Activated CD4-positive, CD25-positive, alpha-beta regulatory T cell treated with anti-CD3 and anti-CD28 coated beads, Interleukin-2, amount 50 U/mL, for 24 hours (primary cell): ENCODE data around the gene FHIT.

ENCODE experiments used
- ATAC-seq, 2 donors: fragments of 150-1000 bp; cut with Tn5 transposase; one replicate each; pipeline ENCODE4 v1.10.0; 2021; ENCODE audit warnings: mild to moderate bottlenecking in 1 of 2, moderate library complexity in 1 of 2

The FHIT gene

GRCh38 chr3:60250810-60251209 is 1000.4 kb downstream of the FHIT start:
- ATAC-seq = no peak

GRCh38 chr3:60250206-60250605 is 1001.0 kb downstream of the FHIT start:
- ATAC-seq = no peak

GRCh38 chr3:60246361-60246760 is 1004.9 kb downstream of the FHIT start:
- no peak for ATAC-seq

GRCh38 chr3:60243456-60243855 is 1007.8 kb downstream of the FHIT start:
- no peak for ATAC-seq

GRCh38 chr3:60240492-60240891 is 1010.8 kb downstream of the FHIT start:
- ATAC-seq = no peak

GRCh38 chr3:60238550-60238949 is 1012.7 kb downstream of the FHIT start:
- no peak for ATAC-seq

GRCh38 chr3:60229502-60229901 is 1021.8 kb downstream of the FHIT start:
- no peak for ATAC-seq

GRCh38 chr3:60228823-60229222 is 1022.4 kb downstream of the FHIT start:
- ATAC-seq = peak in 1 of 2 donors; percentile 17

GRCh38 chr3:60226912-60227311 is 1024.3 kb downstream of the FHIT start:
- ATAC-seq = no peak

GRCh38 chr3:60225848-60226247 is 1025.4 kb downstream of the FHIT start:
- no peak for ATAC-seq

GRCh38 chr3:60220768-60221167 is 1030.5 kb downstream of the FHIT start:
- no peak for ATAC-seq

- ATAC-seq = no peak
Observed at GRCh38 chr3:60219501-60219900, 1031.8 kb downstream of the FHIT start.

- ATAC-seq = no peak
Observed at GRCh38 chr3:60217156-60217911, 1033.9 kb downstream of the FHIT start.

- no peak for ATAC-seq
Observed at GRCh38 chr3:60216462-60217075, 1034.7 kb downstream of the FHIT start.

GRCh38 chr3:60215946-60216345 is 1035.3 kb downstream of the FHIT start:
- ATAC-seq = no peak

GRCh38 chr3:60207905-60208304 is 1043.3 kb downstream of the FHIT start:
- no peak for ATAC-seq

- ATAC-seq = no peak
Observed at GRCh38 chr3:60206206-60206605, 1045.0 kb downstream of the FHIT start.

GRCh38 chr3:60202052-60202726 is 1049.1 kb downstream of the FHIT start:
- no peak for ATAC-seq

GRCh38 chr3:60199306-60199705 is 1051.9 kb downstream of the FHIT start:
- no peak for ATAC-seq

GRCh38 chr3:60198179-60198720 is 1053.0 kb downstream of the FHIT start:
- no peak for ATAC-seq

- ATAC-seq = peak; percentile 74 to 79
Observed at GRCh38 chr3:60192297-60193114, 1058.7 kb downstream of the FHIT start.

- ATAC-seq = peak; percentile 12
Observed at GRCh38 chr3:60190073-60190472, 1061.2 kb downstream of the FHIT start.

GRCh38 chr3:60189304-60189703 is 1061.9 kb downstream of the FHIT start:
- ATAC-seq = peak in 1 of 2 donors; percentile 12
